OCI-M1 (cell line): Measurements from ENCODE around the gene ERBB3.
"Not testable (repeated sequence)": the region's sequence is repeated elsewhere in the genome, so short reads cannot be mapped to it uniquely, and the experiment has no call there.

ENCODE experiments used
- DNase-seq: peaks from one replicate; lab custom pipeline; 2025; lab: John Stamatoyannopoulos, UW

The ERBB3 gene

DNA sequence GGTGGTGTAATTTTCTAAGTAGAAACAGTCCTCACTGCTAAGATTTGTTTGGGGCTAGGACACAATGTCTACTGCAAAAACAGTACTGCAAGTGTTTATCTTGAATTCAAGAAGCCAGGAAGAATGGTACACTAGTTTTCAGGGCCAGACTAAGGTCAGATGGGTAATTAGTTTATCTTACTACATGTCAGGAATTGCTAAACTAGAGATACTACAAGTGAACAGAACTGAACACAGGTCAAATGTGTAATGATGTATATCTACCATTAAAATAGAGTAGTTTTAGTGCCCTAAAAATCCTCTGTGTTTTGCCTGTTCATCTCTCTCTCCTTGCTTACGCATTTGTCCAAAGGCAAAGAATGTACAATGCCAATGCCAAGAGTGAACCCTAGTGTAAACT is 34.1 kb downstream of the ERBB3 start:
- no peak for DNase-seq

DNA sequence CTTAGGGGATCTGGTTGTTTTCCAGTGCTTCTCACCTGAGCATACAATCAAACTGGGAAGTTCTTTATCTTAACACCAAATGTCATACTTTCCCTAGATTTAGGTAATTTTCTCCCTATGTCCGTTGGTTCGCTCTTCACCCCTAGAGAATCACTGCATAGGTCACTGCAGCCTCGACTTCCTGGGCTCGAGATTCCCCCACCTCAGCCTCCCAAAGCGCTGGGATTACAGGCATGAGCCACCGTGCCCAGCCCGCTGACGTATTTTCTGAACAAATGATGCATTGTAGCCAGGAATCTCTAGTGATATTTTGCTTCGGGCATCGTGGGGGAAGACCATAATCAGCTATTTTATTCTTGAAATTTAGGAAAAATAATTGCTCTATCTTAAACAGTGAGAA is 35.4 kb downstream of the ERBB3 start:
- peak; percentile 40 for DNase-seq

DNA sequence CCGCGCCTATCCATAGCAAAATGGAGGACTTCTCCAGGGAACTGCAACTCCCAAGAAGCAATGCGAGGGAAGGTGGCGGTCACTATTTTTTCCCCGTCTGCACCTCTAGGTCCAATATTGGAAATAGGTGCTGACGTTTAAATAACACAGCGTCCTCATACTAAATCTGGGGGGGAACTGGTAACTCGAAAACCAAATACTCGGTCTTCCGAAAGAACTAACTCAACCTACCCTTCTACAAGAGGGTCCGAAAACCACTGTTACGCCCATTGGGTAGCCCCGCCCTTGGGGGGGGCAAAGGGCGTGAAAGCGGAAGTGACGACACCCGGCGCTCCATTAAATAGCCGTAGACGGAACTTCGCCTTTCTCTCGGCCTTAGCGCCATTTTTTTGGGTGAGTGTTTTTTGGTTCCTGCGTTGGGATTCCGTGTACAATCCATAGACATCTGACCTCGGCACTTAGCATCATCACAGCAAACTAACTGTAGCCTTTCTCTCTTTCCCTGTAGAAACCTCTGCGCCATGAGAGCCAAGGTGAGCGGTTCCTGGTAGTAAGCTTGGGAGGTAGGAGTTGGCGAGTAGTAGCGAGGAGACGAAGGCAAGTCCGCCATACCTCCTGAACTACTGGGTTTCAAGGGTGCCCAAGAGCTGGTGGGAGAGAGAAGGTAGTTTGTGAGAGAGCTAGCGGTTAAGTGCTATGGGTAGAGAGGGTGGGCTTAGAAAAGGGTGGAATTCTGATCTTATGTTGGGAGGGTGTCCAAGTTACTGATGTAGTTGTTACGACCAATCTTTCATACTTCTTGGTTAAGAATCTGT is 36.5 kb downstream of the ERBB3 start, which contains the start of gene RPL41:
Gene RPL41 (plus strand): TSS at position 367 of the 815 bp plus-strand sequence.
- DNase-seq, result peak; percentile 97

DNA sequence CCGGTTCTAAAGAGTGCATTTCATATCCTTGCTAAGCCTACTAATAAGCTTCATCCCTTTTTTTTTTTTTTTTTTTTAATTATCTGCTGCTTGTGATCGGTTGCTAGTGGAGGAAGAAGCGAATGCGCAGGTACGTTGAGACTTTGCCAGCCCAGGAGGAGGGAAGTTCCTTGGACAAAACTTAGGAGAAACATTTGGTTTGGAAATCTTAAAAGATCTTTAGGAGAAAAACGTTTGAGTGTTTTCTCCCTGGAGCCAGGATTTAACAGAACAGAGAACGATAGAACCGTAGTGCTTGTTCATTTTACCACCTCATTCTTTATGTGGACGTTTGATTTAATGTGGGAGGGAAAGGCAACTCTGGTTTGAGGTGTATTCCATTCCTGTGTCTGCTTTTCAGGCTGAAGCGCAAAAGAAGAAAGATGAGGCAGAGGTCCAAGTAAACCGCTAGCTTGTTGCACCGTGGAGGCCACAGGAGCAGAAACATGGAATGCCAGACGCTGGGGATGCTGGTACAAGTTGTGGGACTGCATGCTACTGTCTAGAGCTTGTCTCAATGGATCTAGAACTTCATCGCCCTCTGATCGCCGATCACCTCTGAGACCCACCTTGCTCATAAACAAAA is 37.2 kb downstream of the ERBB3 start:
- DNase-seq, result not testable (repeated sequence)

DNA sequence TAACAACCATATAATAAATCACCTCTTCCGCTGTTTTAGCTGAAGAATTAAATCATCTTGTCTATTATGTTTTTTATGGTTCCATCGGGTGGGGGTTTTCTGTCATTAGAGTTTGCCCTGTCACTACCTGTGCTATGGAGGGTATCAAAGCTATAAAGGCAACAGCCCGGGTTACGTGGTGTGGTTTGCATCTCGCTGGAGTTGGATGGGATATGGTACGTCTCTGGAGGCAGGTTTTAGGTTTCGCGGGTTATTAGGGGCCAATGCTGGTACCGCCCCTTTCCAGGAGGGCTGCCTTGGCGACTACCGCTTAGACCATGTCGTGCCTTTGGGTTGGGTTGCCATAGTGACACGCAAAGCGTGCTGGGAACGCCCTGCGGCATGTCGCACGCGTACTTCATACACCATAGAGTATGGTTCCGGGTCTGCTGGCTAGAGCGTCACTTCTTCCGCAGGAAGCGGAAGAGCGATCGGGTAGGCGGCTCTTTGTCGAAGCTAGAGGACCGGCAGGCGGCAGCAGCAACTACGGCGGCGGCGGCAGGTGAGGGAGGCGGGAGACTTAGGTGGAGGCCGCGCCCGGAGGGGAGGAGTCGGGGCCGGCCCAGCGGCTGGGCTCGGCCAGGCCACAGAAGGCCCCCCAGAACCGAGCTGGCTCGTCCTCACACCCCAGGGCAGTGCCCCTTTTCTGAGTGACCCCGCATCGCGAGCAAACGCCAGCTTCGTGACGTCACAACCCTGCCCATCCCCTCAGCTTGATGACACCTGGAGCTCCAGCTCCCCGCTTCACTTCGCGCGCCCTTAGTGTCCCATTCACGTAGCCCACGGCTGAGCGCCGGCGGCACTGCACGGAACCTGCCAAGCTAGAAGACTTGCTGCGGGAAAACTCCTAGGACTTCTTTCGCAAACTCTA is 38.1 kb downstream of the ERBB3 start, which contains the start of gene ZC3H10:
Gene ZC3H10 (plus strand): TSS at position 489 of the 910 bp plus-strand sequence. CDS start 2,297 bp downstream, outside the sequence.
- DNase-seq, result peak; percentile 99

DNA sequence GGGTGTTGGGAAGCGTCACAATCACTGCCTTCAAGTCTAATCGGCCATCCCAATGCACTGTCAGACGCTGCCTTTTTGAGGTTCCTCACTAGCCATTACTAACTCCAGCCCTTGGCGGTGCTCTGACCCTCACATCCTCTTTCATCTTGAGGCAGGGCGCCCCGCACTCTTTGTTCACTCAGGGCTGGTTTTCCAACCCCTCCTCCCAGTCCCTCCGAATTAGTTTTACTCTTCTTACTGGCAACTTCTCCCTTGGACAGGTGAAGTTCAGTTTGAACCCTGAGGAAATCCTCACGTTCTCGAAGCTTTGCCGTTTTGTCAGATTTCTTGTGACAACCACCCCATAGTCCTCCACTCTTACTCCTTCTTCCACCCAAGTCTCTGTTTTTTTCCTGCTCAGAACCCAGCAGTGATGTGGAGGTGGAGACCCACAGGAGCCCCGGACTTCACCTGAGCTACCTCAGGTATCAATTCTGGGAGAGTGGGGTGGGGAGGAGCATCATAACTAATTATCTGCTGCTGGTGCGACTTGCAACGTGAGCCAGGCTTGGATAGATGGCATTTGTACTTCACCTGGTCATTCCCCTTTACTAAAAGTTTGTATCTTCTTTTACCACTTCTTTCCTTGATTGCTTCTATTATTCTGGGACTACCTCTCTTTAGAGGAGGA is 38.9 kb downstream of the ERBB3 start:
- DNase-seq, result peak; percentile 80

DNA sequence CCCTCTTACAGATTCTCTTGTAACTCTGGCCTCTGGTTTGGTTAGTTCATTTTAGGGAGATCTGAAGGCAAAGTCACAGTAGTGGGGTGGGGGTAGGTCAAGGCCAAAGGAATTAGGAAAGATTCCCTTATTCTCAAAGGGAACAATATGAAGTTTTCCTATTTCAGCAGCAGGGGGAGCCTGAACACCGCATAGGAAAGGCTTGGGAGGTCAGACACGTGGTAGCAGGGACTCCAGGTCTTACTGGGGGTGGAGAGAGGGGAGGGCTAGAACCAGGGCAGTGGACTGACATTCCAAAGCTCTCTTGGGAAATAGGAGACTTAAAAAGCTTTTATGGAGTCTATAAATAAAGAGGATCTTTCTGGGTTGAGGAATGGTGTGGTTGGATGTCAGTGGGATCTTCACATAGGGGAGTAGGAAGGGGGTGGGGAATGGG is 39.4 kb downstream of the ERBB3 start:
- peak; percentile 90 for DNase-seq

DNA sequence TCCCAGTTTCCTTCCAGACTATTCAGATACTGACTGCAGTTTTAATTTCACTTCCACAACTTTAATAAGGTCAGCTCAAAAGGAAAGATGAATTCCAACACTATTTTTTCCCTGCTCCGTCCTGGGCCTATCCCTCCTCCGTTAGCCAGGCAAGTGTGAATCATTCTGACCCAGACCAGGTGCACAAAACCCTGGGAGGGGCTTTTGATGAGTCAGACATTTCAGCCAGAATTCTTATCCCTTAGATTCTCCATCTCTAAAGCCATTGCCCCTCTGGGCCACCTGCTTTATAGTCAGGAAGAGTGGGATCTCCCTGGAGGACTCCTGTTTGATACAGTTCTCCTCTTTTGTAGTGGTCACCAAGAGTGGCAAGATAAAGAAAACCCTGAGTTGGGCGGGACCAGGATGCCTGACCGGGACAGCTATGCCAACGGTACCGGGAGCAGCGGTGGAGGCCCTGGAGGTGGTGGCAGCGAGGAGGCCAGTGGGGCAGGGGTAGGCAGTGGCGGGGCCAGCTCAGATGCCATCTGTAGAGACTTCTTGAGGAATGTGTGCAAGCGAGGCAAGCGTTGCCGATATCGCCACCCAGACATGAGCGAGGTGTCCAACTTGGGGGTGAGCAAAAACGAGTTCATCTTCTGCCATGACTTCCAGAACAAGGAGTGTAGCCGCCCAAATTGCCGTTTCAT is 40.3 kb downstream of the ERBB3 start:
- no peak for DNase-seq

DNA sequence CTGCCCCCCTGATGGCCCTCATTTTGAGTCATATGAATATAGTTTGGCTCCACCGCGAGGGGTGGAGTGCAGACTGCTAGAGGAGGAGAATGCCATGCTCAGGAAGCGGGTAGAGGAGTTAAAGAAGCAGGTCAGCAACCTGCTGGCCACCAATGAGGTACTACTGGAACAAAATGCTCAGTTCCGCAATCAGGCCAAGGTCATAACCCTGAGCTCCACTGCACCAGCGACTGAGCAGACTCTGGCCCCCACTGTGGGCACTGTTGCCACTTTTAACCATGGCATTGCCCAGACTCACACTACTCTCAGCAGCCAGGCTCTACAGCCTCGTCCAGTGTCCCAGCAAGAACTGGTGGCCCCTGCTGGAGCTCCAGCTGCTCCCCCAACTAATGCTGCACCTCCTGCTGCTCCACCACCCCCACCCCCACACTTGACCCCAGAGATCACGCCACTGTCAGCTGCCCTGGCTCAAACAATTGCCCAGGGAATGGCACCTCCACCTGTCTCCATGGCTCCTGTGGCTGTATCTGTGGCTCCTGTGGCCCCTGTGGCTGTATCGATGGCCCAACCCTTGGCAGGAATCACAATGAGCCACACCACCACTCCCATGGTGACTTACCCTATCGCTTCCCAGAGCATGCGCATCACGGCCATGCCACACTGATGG is 41.4 kb downstream of the ERBB3 start:
- no peak for DNase-seq

DNA sequence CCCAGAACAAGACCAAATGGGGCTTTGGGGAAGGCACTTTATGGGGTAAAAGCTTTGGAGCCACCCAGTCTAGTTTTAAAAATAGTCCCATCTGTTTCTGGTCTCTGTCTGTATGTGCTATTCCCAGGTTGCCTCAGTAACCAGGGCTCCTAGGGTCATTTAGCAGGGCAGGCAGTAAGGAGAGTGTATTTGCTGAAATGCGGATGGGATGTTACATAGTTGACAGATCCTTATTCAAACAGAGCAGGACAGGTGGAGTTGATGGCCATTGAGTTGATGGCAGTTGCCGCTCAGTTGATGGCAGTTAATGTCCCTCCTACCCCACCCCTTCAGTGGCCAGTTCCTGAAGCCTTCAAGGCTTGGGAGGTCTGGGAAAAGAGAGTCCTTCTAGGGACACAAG is 42.7 kb downstream of the ERBB3 start:
- no peak for DNase-seq

DNA sequence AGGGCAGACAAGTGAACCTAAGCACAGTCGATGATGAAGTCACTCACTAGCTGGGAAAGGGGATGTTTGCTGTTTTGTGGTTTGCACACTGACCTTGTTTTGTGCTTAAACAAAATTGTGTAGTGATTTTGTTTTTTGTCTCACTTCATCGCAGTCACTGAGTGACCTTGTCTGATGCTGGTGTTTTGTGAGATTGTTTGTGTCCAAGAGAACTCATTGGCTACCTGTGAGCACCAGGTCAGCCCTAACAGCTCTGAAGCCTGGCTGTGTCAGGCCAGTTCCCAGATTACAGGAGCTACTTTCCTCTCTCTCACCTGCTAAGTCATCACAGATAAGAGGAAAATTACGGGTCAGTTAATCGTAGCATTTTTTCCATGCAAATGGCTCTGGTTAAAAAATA is 44.2 kb downstream of the ERBB3 start:
- DNase-seq, result peak; percentile 26

DNA sequence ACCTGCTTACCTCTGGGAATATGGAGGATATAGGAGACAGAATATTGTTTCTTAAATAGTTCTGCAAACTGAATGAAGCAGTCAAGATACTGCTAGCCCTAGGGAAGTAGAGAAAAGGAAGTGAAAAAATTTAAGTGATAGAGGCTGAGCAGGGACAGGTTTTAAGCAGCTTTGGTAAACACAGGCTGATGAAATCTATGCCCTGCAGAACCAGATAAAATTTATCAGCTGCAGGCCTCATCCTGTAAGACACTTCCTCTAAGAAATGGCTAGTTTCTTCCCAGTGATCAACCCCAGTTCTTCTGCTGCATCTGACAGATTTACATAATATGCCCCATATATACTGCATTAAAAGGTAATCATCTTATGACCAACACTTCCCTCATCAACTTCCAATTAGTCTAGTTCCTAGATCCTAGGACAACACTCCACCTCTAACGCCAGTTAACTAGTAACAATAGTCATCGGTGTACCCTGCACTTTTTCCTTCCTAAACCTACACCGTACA is 46.8 kb downstream of the ERBB3 start:
- DNase-seq, result peak; percentile 93

DNA sequence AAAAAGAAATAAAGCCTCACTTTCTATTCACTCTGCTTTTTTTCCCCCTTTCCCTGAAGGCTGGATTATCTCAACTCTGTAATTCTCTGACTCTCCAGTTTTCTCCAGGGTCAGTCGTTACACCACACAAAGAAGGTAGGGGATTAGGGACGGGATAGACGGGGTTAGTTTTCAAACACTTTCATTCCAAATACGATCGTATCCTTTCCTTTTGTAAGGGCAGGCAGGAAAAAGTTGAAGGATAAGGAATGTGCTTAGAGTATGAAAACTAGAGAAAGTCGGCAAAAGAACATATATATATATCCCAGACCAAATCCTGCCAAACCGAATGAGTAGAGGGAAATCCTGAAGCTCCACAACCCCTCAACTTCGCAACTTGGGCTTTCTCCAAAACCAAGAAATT is 47.5 kb downstream of the ERBB3 start:
- DNase-seq, result no peak

DNA sequence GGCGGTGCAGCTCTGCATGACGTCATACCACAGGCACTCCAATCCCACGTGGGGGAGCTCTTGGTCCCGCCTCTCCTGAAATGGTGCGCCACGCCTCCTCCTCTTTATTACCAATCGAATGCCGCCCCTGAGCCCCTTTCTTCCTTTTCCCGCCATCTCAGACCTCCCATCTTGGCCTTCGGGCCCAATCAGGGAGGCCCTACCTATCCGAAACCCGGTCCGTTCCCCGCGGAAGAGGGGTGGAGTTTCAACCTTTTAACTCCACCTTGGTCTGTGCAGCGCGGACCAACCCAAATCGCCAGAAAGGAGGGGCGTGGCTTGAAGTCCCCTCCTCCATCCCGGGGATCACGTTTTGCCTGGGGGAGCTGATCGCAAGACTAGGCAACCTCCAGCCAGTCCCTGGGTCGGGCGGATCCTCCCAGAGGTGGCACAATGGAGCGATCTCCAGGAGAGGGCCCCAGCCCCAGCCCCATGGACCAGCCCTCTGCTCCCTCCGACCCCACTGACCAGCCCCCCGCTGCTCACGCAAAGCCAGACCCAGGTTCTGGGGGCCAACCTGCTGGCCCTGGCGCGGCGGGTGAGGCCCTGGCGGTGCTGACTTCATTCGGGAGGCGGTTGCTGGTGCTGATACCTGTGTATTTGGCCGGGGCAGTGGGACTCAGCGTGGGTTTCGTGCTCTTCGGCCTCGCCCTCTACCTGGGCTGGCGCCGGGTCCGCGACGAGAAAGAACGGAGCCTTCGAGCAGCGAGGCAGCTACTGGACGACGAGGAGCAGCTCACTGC is 48.1 kb downstream of the ERBB3 start, which contains the start of gene ESYT1:
Gene ESYT1 (plus strand): TSS at position 380 of the 782 bp plus-strand sequence. CDS start 53 bp downstream, at position 433.
- peak; percentile 100 for DNase-seq

DNA sequence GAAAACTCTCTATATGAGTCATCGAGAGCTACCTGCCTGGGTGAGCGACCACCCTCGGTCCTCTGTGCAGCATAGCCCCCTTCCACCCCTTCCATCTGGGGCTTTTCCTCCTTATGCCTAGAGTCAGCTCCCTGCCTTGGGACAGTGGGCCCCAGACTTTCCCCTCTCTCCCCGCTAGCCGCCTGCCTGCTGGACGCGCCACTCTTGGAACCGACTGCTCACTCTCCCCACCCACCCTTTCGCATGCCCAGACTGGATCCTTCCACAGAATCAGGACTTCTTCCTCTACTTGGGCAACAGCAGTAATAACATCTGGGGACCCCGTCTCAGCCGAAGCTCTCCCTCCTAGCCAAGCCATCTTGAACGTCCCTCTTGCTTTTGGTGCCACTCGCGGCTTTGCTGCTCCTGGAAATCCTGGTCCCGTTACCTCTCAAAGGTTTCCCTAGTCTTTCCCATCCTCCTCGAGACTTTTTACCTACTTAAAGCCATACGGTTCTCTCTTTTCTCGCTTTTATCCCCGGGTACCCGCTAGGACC is 48.8 kb downstream of the ERBB3 start:
- DNase-seq, result peak; percentile 58

DNA sequence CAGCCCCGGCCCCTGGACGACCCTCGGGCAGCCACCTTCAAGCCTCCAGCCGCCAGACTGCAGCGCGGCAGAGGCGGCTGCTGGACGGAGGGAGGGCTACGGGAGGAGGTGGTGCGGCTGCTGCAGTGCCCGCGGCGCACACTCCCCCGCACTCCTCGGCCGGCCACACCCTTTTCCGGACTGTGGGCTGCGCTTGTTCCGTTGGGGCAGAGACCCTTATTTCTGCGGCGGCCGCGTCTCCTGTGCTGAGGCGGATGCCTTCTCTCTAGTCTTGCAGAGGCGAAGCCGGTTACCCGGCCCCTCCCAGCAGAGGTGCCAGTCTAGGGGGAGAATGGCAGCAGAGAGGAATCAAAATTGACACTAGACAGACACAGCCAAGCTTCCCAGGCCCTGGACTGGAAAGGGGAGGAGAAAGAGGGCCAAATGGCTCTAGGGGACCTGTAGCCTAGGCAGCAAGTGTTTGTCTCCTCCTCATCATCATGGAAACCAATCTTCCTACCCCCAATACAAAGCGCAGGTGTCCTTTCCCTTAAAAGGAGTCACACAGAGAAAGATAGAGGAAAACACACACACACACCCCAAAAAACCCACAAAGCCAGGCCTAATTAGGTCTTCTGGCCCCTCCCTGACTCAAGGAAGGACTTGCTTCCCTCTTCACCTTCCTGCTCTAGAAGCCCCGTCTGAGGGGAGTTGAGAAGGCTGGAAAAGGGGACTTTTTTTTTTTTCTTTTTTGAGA is 49.4 kb downstream of the ERBB3 start:
- peak; percentile 87 for DNase-seq

DNA sequence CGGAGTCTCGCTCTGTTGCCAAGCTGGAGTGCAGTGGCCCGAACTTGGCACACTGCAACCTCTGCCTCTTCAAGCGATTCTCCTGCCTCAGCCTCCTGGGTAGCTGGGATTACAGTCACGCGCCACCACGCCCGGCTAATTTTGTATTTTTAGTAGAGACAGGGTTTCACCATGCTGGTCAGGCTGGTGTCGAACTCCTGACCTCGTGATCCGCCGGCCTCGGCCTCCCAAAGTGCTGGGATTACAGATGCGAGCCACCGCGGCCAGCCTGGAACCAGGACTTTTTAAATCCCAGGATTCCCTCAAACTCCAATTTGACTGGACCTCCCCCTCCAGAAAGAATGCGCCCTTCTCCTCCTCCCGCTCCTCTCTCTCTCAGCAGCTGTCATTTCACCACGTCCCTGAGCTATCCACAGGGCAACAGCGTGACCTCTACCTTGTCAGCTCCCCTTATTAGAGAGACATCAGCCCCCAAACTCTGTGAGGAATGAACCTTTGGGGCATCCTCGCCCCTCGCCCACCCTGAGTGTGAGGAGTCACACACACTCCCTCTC is 50.1 kb downstream of the ERBB3 start:
- DNase-seq, result no peak

DNA sequence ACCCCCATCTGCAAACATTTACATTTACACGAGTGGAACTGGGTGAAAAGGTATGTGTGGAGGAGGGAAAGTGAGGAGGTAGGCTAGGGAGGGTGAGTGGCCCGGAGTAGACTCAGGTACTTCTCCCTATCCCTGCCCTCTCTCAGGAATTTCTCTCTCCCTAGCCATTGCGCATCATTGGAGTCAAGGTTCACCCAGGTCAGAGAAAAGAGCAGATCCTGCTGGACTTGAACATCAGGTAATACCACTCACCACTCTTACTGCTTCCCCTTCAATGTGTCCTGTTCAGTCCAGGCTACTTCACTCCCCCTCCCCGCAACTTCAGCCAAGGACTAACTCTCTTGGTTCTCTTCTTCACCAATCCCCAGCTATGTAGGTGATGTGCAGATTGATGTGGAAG is 50.9 kb downstream of the ERBB3 start:
- no peak for DNase-seq
